HCT116 (cell line): Measurements from ENCODE around the gene ROR2.

ENCODE experiments used
- EZH2 ChIP-seq: fragments of 200-600 bp; sonication (generic); IDR thresholded peaks from 2 replicates; pipeline ENCODE4 v1.6.1; 2017; ENCODE audit warnings: antibody characterized with exemption, mixed run types
- POLR2A ChIP-seq: IDR thresholded peaks from 2 replicates; pipeline ENCODE4 v1.7.0; 2011; ENCODE audit warnings: borderline replicate concordance; ENCODE audit not compliant: insufficient read depth, insufficient read length; ENCODE audit errors: extremely low read depth
- SIN3A ChIP-seq: IDR thresholded peaks from 2 replicates; pipeline ENCODE4 v1.6.1; 2012; ENCODE audit warnings: low read depth
- SP1 ChIP-seq: IDR thresholded peaks from 2 replicates; pipeline ENCODE4 v1.6.1; 2012; ENCODE audit warnings: low read depth
- YY1 ChIP-seq: IDR thresholded peaks from 2 replicates; pipeline ENCODE4 v1.6.1; 2011; ENCODE audit warnings: low read length, low read depth, moderate library complexity, mild to moderate bottlenecking; ENCODE audit not compliant: insufficient replicate concordance; ENCODE audit errors: extremely low read depth
- ZNF274 ChIP-seq: fragments of 200-500 bp; sonication (Bioruptor generic); IDR thresholded peaks from 2 replicates; pipeline ENCODE4 v1.6.1; 2014; ENCODE audit warnings: mild to moderate bottlenecking, low read depth, low read length, inconsistent platforms
- TF ChIP-seq, protein P1 (sequence below), 3 experiments: fragments of 200-600 bp in 1 of 3; sonication (generic) in 1 of 3; IDR thresholded peaks in 2 of 3; conservative IDR thresholded peaks in 1 of 3; 2 replicates each; pipeline ENCODE4 v1.5.1; 2012 to 2017; ENCODE audit warnings: low read depth in 2 of 3, low read length in 2 of 3, antibody characterized with exemption in 1 of 3, borderline replicate concordance in 1 of 3, control low read depth in 1 of 3, mild to moderate bottlenecking in 1 of 3, mixed read lengths in 1 of 3, mixed run types in 1 of 3, moderate library complexity in 1 of 3; ENCODE audit not compliant: insufficient read depth in 1 of 3
- TF ChIP-seq, protein P2 (sequence below): IDR thresholded peaks from 2 replicates; pipeline ENCODE4 v1.6.1; 2012
- TF ChIP-seq, protein P3 (sequence below): IDR thresholded peaks from 2 replicates; pipeline ENCODE4 v1.6.1; 2012

DNA sequence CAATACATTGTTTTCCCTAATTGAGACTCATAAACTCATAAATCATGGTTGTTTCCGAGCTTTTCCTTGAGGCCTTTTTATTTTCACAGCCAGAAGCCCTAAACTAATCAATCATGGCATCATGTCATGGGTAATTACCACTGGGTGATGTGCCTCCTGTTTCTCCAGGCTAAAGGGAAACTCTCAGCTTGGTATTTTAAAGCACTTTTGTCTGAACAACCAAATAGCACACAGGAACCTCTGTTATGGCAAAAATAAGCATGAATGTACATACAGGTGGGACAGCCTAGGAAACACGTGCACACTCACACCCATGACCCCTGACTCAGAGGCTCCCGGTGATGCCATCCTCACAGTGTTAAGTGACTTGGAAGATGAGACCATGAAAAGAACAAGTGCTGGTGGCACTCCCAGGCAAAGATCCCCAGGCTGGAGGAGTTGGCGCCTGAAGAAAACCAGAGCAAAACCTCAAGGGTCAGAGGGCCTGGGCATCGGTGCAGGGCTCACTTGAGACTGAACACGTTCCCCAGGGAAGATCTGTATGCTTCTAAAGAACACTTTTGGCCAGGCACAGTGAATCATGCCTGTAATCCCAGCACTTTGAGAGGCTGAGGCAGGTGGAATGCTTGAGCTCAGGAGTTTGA, 154.3 kb downstream of the ROR2 start:
- TF ChIP-seq POLR2A (no peak), SIN3A (0 out of 2 replicates have a peak, but pooled peaks have one; percentile 26), EZH2 (no peak), YY1 (no peak), SP1 (peak; percentile 69), ZNF274 (no peak)
- TF ChIP-seq, protein P1, sequence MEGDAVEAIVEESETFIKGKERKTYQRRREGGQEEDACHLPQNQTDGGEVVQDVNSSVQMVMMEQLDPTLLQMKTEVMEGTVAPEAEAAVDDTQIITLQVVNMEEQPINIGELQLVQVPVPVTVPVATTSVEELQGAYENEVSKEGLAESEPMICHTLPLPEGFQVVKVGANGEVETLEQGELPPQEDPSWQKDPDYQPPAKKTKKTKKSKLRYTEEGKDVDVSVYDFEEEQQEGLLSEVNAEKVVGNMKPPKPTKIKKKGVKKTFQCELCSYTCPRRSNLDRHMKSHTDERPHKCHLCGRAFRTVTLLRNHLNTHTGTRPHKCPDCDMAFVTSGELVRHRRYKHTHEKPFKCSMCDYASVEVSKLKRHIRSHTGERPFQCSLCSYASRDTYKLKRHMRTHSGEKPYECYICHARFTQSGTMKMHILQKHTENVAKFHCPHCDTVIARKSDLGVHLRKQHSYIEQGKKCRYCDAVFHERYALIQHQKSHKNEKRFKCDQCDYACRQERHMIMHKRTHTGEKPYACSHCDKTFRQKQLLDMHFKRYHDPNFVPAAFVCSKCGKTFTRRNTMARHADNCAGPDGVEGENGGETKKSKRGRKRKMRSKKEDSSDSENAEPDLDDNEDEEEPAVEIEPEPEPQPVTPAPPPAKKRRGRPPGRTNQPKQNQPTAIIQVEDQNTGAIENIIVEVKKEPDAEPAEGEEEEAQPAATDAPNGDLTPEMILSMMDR (IDR thresholded peaks at IDR 0.05 in 2 of 3, conservative IDR thresholded peaks at IDR 0.05 in 1 of 3; ENCODE audit: borderline replicate concordance in 1 of 3, insufficient read depth in 1 of 3, low read depth in 2 of 3, low read length in 2 of 3) = no peak
- TF ChIP-seq, protein P2, sequence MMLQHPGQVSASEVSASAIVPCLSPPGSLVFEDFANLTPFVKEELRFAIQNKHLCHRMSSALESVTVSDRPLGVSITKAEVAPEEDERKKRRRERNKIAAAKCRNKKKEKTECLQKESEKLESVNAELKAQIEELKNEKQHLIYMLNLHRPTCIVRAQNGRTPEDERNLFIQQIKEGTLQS = no peak
- TF ChIP-seq, protein P3, sequence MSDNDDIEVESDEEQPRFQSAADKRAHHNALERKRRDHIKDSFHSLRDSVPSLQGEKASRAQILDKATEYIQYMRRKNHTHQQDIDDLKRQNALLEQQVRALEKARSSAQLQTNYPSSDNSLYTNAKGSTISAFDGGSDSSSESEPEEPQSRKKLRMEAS = peak; percentile 65
